Sigmoid colon (tissue), 7 donors: ENCODE data around the gene BIN1. TPM values are rescaled to one million over a fixed set of nuclear protein-coding genes. Genes with fewer than 3 reads are reported as not detected.

Experiments used
- DNase-seq: peaks from one replicate; pipeline ENCODE4 v3.0.0-alpha.2; 2019
- H3K27ac ChIP-seq, 4 donors: fragments of 200-600 bp; sonication (generic); one replicate each; pipeline ENCODE4 v1.5.1; 2016 to 2019; ENCODE audit warnings: mild to moderate bottlenecking in 1 of 4
- H3K27me3 ChIP-seq, 3 donors: fragments of 200-600 bp; sonication (generic); one replicate each; pipeline ENCODE4 v1.5.1; 2019; ENCODE audit warnings: mild to moderate bottlenecking in 1 of 3
- H3K36me3 ChIP-seq, 4 donors: fragments of 200-600 bp; sonication (generic); one replicate each; pipeline ENCODE4 v1.5.1; 2016 to 2019
- H3K4me1 ChIP-seq, 4 donors: fragments of 200-600 bp; sonication (generic); one replicate each; pipeline ENCODE4 v1.5.1; 2017 to 2019
- H3K4me3 ChIP-seq, 4 donors: fragments of 200-600 bp; sonication (generic); one replicate each; pipeline ENCODE4 v1.5.1; 2017 to 2019; ENCODE audit warnings: mild to moderate bottlenecking in 2 of 4, moderate library complexity in 1 of 4
- H3K9me3 ChIP-seq, 4 donors: fragments of 200-600 bp in 3 of 4; sonication (generic) in 3 of 4; one replicate each; pipeline versions ENCODE4 v1.5.1 to v1.6.1; 2013 to 2019
- EP300 ChIP-seq, 4 donors: sonication (generic); formaldehyde crosslinking; IDR thresholded peaks; one replicate each; pipeline ENCODE4 v1.6.1; 2017; ENCODE audit warnings: antibody characterized with exemption in 4 of 4
- POLR2A ChIP-seq, 2 donors: fragments of 450-650 bp; IDR thresholded peaks; one replicate each; pipeline ENCODE4 v1.6.1; 2016; ENCODE audit warnings: antibody characterized with exemption in 2 of 2, mild to moderate bottlenecking in 2 of 2, moderate library complexity in 2 of 2
- POLR2AphosphoS5 ChIP-seq, 4 donors: sonication (generic); formaldehyde crosslinking; IDR thresholded peaks; one replicate each; pipeline ENCODE4 v1.6.1; 2017; ENCODE audit warnings: antibody characterized with exemption in 4 of 4
- WGBS, 2 donors: extraction: QIAGEN DNeasy Blood & Tissue Kit; methylation state at CpG; one replicate each; pipeline ENCODE4 v1.1.7; 2013; 5-methylcytosine and 5-hydroxymethylcytosine counted together
- intact Hi-C: fragments of 100-400 bp; cut with DNase I; formaldehyde crosslinking; loops from one replicate; pipeline ENCODE4 v1.15.1; 2023
- polyA plus RNA-seq, 3 donors: library from polyadenylated mRNA; stranded (reverse); fragments of 200-250 nt; gene quantifications; one replicate each; pipeline ENCODE4 v1.2.3, GENCODE V29; 2013
- total RNA-seq, 4 donors: library from RNA; depleted of rRNA; stranded (reverse); fragments of >200 nt; gene quantifications; one replicate each; pipeline ENCODE4 v1.1.0, GENCODE V29; 2016
- TF ChIP-seq, protein P1 (sequence below), 4 experiments: fragments of 450-650 bp in 3 of 4; fragments of 200-600 bp in 1 of 4; IDR thresholded peaks; one replicate each; pipeline ENCODE4 v1.5.1; 2016 to 2019; ENCODE audit warnings: antibody characterized with exemption in 4 of 4, mild to moderate bottlenecking in 3 of 4, moderate library complexity in 2 of 4
- donor health status: healthy with polysubstance abuse.
- donor health status: Bipolar disorder and iron deficiency.
- donor health status: healthy.

Gene BIN1
- total and polyA plus RNA-seq, 7 donors = 20.3 to 57.9 (median 38.2) TPM

DNA sequence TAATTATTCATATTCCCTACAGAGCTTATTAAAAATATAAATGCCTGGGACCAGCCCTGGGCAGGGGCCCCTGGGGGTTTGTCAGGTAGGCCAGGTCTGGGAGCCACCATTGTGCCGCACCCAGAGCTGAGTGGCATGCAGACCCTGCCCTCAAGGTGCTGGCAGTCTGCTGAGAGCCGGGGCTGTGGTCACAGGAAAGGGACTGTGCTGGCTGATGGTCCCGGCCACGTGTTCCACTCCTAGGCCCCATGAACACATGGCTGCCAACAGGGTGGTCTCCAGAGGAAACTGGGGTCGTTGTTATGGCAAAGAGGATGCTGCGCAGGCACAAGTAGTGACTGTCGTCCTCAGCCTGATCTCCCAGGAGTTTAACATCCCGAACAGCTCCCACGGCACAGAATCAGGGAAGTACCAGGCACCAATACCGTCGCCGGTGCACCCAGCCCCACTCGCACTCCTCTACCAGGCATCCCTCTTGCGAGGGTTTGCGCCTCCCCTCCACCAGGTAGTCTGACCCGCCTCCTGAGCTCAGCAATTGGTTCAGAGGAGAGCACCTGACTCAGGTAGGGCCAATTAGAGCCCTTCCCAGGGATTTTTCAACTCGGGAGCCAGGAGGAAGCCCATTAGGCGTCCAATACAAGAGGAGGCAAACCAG lies 39.2 kb upstream of the BIN1 start:
- no peak for DNase-seq
- Histone ChIP-seq H3K9me3 (peaks cover 0 to 2% (median 0%) of the 10 kb centered on the region in 4 donors), H3K4me3 (no peak overlapping the region), H3K27ac (peak overlapping the region in 1 of 4 donors; percentile 23), H3K36me3 (no peaks in the 10 kb centered on the region), H3K4me1 (peaks cover 0 to 10% (median 0%) of the 10 kb centered on the region in 4 donors), H3K27me3 (no peaks in the 10 kb centered on the region)
- WGBS, 2 donors = 90 to 93% methylated on average over 18 of the region's 18 CpGs
- intact Hi-C loops = no loop called here
- TF ChIP-seq, protein P1, sequence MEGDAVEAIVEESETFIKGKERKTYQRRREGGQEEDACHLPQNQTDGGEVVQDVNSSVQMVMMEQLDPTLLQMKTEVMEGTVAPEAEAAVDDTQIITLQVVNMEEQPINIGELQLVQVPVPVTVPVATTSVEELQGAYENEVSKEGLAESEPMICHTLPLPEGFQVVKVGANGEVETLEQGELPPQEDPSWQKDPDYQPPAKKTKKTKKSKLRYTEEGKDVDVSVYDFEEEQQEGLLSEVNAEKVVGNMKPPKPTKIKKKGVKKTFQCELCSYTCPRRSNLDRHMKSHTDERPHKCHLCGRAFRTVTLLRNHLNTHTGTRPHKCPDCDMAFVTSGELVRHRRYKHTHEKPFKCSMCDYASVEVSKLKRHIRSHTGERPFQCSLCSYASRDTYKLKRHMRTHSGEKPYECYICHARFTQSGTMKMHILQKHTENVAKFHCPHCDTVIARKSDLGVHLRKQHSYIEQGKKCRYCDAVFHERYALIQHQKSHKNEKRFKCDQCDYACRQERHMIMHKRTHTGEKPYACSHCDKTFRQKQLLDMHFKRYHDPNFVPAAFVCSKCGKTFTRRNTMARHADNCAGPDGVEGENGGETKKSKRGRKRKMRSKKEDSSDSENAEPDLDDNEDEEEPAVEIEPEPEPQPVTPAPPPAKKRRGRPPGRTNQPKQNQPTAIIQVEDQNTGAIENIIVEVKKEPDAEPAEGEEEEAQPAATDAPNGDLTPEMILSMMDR (IDR thresholded peaks at IDR 0.05) = no peak
- no peak for TF ChIP-seq POLR2AphosphoS5 (IDR thresholded peaks at IDR 0.05)
- TF ChIP-seq EP300 (IDR thresholded peaks at IDR 0.05) = no peak
- no peak for TF ChIP-seq POLR2A (IDR thresholded peaks at IDR 0.05)

DNA sequence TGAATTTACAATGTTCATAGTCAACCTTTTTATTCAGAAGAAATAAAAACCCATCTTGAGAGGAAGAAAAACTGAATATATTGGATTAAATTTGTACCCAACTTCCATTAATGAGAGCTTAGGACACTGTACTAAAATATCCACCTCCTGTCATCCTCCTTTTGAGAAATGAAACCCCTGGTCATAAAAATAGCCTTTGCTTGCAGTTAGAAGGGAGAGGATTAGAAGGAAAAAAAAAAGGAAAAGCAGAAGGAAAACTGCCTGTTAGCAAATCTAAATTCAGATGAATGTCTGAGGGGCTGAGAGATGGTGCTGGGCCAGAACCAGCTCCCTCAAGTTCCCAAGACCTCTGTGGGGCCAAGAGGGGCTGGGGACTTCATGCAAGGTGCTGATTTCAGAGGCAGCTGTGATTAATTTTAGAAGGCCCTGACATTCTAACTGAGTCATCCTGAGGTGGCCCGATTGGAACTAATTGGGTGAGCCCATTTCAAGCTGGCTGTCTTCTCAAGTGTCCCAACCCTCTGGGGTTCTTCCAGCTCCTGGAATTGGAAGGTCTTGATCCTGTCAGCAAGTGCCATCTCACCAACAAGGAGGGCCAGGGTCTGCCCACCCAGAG lies 38.4 kb upstream of the BIN1 start:
- Histone ChIP-seq H3K27ac (peak overlapping the region in 1 of 4 donors; percentile 23), H3K27me3 (no peaks in the 10 kb centered on the region), H3K4me1 (peaks cover 0 to 10% (median 0%) of the 10 kb centered on the region in 4 donors), H3K9me3 (no peaks in the 10 kb centered on the region), H3K4me3 (no peak overlapping the region), H3K36me3 (no peaks in the 10 kb centered on the region)
- TF ChIP-seq, protein P1 (IDR thresholded peaks at IDR 0.05) = no peak
- no peak for TF ChIP-seq POLR2AphosphoS5 (IDR thresholded peaks at IDR 0.05)
- TF ChIP-seq POLR2A (IDR thresholded peaks at IDR 0.05) = no peak
- no peak for TF ChIP-seq EP300 (IDR thresholded peaks at IDR 0.05)
- 76 to 82% methylated on average over 1 of the region's 1 CpG for whole genome bisulfite sequencing, 2 donors
- DNase-seq = no peak
- intact Hi-C loops = no loop called here

- WGBS, 2 donors = 68 to 80% methylated on average over 11 of the region's 11 CpGs
- Histone ChIP-seq H3K4me3 (no peak overlapping the region), H3K27me3 (no peaks in the 10 kb centered on the region), H3K4me1 (peaks cover 0 to 10% (median 0%) of the 10 kb centered on the region in 4 donors), H3K9me3 (no peaks in the 10 kb centered on the region), H3K36me3 (no peaks in the 10 kb centered on the region), H3K27ac (peak overlapping the region in 2 of 4 donors; percentile 35 to 51)
- intact Hi-C loops = no loop called here
- TF ChIP-seq EP300 (IDR thresholded peaks at IDR 0.05) = no peak
- no peak for TF ChIP-seq POLR2AphosphoS5 (IDR thresholded peaks at IDR 0.05)
- no peak for TF ChIP-seq POLR2A (IDR thresholded peaks at IDR 0.05)
- TF ChIP-seq, protein P1 (IDR thresholded peaks at IDR 0.05) = no peak
- DNase-seq = no peak
Measured at GRCh38 chr2:127143841-127144782, 37.2 kb upstream of the BIN1 start.

GRCh38 chr2:127142663-127143630 lies 36.0 kb upstream of the BIN1 start:
- intact Hi-C loops = no loop called here
- Histone ChIP-seq H3K9me3 (no peaks in the 10 kb centered on the region), H3K4me1 (peaks cover 0 to 10% (median 0%) of the 10 kb centered on the region in 4 donors), H3K36me3 (no peaks in the 10 kb centered on the region), H3K27ac (peak overlapping the region in 2 of 4 donors; percentile 35 to 51), H3K27me3 (no peaks in the 10 kb centered on the region), H3K4me3 (no peak overlapping the region)
- DNase-seq = no peak
- 86 to 89% methylated on average over 4 of the region's 4 CpGs for whole genome bisulfite sequencing, 2 donors
- TF ChIP-seq POLR2AphosphoS5 (IDR thresholded peaks at IDR 0.05) (no peak), EP300 (IDR thresholded peaks at IDR 0.05) (no peak), POLR2A (IDR thresholded peaks at IDR 0.05) (no peak)
- TF ChIP-seq, protein P1 (IDR thresholded peaks at IDR 0.05) = no peak
